ENCODE data around the gene LRRC61.
"Not testable (repeated sequence)": the region's sequence is repeated elsewhere in the genome, so short reads cannot be mapped to it uniquely, and the experiment has no call there.

LRRC61 gene, protein sequence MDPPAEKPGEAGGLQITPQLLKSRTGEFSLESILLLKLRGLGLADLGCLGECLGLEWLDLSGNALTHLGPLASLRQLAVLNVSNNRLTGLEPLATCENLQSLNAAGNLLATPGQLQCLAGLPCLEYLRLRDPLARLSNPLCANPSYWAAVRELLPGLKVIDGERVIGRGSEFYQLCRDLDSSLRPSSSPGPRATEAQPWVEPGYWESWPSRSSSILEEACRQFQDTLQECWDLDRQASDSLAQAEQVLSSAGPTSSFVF

DNA sequence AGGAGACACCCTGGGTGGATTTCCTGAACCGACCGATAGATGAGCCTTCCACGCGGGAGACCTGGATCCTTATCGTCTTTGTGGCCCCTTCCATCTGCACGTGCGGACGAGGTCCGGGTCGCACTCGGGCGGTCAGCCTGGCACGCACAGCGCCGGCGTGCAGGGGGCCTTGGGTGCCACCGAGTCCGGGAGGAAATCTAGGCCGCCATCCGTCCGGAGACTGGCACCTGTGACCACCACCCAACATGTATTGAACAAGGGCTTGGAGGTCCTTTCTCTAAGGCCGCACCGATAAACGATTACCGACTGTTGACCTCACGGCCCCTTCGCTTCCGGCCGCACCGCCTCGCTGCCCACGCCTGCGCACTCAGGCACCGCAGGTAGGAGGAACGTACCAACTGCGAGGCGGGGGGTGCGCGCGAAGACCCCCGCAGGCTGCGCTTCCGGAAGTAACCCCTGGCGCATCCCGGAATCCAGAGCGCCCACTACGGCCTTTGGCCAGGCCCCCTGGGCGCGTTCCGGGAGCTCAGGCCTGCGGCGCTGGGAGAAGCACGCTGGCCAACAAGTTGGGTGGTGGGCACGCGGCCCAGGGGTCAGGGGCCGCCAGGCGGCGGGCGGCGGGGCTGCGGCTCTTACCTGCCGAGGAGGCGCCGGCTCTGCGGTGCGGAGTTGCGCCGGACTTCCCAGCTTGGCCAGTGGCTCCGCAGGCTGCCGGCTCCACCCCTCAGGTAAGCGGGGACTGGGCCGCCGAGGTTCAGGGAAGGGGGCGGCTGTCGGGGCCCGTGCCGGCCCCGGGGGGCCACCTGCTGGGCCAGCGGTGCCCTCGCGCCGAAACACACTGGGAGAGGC is at the start of gene LRRC61, which contains the start of gene ACTR3C:
Gene LRRC61, plus strand, starts transcription at position 523 of the 849 bp plus-strand sequence. CDS start 13,507 bp downstream, outside the sequence.
Gene ACTR3C, minus strand, starts transcription at position 713 of the 849 bp plus-strand sequence. CDS start 28,249 bp downstream, outside the sequence.
- peak; percentile 62 for DNase-seq

DNA sequence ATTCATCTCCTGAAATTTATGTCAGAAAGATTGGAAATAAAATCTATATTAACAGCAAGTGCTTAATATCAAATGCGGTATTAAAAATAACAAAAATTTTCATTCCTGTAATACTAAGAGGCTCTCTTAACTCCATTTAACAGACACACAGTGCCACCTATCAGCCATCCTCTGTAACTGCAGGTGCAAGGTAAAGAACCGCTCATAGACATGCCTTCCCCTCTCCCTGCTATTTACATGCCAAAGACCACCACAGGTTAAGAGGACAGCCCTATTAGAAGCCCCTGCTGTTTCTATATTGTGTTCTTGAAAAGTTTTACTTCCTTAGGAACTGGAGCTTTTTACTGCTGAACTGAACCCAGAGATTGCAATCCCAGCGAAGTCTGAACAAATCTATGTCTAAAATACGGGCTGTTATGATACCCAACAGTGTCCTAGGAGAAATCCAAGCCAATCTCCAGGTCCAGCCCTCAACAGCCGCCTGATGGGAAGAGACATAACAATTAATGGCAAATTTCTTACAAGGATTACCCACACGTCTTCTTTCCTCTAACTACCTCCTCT is 46.9 kb upstream of the LRRC61 start:
- DNase-seq = not testable (repeated sequence)

DNA sequence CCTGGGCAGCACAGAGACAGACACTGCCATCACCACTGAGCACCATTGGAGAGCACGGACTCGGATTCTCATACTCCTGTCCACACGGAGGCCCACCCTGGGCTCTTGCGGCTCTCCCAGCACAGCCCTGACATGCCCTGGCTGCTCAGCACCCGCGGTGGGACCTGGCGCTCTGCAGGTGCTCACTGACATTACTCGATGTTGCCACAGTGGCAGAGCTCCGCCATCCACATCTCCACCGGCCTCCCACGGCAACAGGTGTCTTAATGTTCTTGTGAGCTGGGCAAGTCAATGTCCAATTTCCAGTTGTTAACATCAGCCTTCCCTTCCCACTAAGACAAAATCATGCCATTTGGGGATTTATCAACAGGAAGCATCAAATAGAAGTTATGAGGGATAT is 44.8 kb upstream of the LRRC61 start:
- DNase-seq = not testable (repeated sequence)

DNA sequence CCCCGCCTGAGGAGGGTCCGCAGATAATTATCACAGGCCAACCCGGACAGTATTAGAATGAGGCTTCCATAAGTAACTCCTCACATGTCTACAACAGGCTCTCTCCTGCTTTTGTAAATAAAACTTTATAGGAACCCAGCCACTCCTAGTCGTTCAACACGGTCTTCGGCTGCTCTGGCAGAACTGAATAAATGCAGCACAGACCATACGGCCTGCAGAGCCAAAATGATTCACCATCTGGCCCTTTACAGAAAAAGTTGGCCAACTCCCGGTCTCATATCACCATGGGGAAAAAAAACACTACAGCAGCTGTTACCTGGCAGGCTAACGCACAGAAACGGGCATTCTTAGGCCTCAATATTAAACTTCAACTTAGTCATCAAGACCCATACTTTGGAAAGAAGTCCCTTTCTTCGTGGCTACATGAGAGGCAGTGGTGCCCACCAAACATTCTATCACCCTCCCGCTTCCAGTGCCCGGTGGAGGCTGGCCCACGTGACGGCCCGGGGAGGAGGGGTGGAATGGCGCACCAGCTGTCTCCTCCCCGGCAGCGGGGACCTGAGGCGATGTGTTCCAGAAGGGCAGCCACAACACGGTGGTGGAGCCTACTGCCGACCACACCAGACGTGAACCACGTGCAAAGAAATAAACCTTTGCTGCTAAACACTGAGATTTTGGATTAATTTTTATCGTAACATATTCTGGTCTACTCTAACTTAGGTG is 41.3 kb upstream of the LRRC61 start:
- DNase-seq = not testable (repeated sequence)

DNA sequence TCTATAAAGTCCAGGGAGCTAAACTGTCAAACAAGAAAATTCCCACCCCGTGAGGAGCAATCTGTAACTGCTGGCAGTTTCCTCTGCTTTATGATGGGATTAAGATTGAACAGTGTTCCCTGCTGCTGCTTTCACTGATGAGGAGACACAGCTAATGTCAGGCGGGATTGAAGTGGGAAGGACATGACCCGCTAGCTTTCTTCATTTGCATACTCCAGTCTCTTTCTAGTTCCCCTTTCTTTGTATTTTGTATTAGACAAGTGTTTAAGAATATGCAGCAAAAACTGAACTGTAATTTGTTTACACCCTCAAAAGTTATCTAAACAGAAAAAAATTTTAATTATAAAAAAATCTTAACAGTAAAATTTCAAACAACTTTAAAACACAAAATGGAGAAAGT is 40.0 kb upstream of the LRRC61 start:
- not testable (repeated sequence) for DNase-seq

DNA sequence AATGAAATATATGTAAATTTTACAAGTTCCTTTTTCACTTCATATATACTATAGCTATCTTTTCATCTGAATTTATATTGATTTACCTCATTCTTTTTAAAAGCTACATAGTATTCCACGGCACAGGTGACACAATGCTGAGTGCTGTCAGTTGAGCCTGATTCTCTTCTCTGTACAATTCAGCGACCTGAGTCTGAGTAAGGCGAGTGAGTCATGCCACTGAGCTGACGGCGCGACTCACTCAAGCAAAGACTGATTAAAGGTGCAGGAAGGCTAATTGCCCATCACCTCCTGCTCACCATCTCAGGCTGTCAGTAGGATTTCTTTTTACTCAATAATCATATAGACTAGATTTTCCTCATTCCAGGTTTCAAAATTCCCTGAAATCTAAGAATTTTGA is 39.5 kb upstream of the LRRC61 start:
- DNase-seq = not testable (repeated sequence)

DNA sequence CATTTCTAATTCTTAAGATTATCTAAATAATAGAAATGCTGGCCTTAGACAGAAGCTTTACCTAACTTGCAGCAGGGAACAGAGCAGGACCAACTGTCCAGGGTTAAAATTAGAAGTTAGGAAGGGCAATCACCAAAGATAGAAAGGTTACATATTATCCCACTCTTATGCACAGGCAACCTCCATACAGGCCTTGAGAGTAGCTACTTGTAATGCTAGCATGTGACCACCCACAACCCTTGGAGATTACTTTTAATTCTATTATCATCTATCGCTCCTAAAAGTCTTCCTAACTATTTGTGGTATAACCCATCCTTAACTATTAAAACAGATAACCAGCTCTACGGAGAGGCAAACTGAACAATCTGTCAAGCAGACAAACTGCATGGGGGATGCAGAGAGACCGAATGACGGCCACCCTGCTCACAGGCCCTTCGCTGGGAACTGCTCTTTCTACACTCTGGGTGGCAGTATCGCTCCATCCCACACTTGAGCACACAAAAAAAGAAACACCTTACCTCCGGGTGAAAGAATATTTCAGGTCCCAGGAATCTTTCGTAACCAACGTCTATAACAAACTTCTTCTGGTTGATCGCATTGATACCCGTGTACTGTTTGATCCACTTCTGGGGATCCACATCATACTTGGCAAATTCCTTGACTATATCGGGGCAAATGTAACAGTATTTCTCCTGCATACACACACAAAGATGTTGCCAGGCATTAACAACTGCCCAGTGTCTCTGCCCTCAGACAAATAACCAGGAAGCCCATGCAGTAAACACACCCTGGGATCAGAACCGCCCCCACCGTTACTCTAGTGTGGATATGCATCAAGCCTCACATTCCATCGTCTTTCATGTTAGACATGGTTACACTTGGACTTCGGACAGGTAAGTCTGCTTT is 37.1 kb upstream of the LRRC61 start:
- DNase-seq = not testable (repeated sequence)

DNA sequence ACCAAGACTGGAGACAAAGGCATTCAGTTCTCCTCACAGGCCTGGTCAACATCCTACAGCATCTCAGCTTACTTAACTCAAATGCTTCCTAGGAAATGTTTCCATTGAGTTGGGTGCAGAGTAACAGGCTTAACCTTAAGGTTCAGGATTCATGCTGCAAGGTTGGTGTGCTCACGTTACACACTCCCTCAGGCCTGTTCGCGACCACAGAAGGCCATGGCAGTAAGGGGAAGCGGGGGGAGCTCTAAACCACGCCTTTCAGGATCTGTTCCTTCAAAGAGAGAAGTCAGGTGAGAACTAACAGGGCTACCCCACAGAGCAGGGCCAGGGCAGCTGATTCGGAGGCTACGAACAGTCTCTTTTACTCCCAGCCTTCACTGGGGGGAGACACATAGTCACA is 35.3 kb upstream of the LRRC61 start:
- not testable (repeated sequence) for DNase-seq

DNA sequence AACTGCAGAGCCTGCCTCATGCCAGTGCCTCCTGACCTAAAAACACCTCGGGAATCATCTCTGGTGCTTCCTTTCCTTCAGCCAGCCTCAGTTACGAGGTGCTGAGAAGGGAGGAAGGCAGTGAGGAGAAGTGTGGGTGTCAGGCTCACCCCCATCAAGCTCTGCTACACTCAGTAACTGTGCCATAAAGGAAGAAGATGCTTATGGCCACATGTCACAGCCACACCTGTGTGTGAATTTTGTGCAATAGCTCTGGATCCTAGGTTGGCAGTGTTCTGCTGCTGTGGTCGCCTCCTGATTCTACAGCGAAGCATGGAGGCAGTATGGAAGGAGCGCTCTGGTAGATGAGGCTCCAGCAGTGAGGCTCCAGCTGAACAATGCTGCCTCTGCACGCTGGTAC is 34.3 kb upstream of the LRRC61 start:
- DNase-seq = not testable (repeated sequence)

DNA sequence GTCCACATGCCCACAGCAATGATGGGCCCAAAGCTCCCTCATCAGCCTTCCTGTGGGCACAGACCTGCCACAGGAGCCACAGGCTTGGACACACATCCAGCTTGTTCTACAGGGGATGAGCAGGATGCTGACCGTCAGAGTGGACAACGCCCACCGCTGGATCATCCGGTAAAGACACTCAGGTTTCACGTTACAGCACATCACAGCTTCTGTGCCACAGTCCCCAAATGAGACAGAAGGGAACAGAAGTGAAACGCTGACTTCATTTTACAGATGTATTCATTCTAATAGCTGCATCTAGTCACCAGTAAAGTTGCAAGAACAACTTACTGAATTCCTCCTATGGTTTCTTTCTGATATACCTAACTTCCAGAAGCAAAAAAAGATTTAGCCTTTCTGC is 32.8 kb upstream of the LRRC61 start:
- not testable (repeated sequence) for DNase-seq

DNA sequence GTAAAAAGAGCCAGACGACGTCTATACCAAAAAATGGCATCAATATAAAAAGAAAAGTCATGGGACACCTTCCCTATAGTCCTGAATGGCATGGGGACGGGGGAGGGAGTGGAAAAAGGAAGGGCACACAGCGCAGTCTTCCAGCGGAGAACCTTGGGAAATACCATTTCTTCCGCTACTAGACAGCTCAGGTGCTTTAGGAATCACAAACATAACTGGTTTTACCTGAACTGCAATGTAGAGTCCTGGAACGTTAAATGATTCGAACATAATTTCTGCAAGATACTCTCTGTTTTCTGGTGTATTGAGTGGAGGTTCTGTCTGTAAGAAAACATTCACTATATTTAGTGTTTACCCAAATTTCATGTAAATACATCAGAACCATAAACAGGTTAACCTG is 28.1 kb upstream of the LRRC61 start:
- DNase-seq = not testable (repeated sequence)

DNA sequence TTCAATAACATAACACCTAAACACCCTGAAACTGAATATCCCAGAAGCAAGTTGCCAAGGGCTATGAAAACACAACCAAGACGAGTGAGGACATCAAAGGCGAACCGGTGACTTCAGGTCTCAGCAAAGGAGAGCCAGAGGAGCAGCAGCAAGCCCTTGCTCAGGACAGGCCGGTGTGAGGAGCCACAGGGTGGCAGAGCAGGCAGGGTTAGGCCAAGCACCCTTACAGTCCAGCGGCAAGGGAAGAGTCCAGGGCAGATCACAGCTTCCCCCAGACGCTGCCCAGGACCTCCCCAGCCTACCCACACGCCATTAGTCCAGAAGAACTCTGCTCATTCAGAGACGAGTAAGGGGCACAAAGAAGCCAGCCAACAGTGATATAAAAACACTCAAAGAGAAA is 27.5 kb upstream of the LRRC61 start:
- DNase-seq = not testable (repeated sequence)

DNA sequence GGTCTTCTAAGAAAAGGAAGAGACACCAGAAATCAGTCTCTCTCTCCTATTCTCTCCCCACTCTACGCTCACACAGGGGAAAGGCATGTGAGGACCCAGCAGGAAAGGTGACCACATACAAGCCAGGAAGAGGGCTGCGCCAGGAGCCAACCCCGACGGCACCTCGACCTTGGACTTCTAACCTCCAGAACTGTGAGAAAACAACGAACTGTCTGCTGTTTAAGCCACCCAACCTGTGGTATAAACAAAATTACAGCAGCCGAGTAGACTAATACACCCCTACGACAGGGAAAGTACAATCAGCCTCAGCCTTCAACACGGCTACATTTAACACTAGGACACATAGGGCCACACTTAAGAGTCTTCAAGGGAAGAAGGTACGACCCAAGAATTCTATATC is 26.4 kb upstream of the LRRC61 start:
- DNase-seq = not testable (repeated sequence)

DNA sequence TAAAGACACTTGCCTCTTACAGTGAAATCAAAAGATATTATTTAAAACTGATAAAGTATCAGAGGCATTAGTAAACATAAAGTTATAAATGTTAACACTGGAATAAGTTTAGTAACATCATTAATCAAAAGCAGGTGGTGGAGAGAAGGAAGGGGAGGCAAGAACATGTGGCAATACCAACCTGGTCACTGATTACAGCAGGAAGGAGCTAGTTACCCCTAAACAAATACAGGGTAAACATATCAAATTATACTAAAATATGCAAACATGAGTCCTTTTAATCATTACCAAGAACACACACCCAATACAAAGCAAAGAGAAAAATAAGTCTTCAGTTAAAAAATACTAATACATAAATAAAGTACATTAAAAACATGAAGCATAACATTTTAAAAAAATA is 25.2 kb upstream of the LRRC61 start:
- DNase-seq = not testable (repeated sequence)

DNA sequence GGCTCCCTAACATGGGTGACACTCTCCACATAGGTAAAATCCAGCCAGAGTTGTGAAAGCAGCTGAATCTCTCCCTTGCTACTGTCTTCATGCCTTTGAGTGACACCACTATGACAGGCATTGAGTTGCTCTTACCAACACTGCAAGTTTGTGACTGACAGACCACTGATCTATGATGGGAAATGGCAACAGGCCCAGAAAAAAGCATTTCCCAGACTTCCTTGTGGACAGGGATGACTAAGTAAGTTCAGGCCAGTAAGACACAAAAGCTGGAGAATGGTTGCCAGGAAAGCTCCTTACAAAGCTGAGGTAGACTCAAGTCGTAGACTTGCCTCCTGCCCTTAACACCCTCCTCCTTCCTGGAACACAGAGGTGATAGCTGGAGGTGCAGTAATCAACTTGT is 20.2 kb upstream of the LRRC61 start:
- not testable (repeated sequence) for DNase-seq

DNA sequence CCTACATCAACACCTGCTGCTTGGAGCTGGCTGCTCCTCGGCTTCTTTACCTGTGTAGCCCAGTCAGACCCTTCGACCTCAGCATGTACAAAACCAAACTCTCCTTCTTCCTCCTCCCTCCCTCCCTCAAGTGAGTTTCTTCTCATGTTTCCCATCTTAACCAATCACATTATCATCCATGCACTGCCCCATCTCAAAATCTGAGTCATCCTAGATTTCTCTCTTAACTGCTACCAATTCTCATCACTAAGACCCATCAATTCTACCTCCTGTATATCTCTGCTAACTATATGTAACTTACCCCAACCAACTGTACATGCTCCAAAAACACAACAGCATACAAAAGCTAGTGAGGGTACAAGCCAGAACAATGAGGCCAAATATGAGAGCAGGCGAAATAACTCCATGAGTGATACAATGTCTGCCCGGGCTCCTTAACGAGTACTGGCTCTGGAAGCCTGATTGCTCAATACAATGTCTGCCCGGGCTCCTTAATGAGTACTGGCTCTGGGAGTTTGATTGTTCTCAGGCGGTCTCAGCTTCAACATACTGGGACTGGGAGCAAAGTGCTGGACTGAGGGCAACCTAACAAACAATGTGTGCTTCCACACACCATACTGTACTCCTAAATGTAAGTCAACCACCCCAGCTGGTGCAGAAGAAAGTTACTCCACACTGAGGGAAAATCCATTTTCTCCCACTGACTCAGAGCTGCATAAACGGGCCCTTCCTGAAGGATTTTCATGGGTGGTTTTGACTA is 18.5 kb upstream of the LRRC61 start:
- DNase-seq = not testable (repeated sequence)

DNA sequence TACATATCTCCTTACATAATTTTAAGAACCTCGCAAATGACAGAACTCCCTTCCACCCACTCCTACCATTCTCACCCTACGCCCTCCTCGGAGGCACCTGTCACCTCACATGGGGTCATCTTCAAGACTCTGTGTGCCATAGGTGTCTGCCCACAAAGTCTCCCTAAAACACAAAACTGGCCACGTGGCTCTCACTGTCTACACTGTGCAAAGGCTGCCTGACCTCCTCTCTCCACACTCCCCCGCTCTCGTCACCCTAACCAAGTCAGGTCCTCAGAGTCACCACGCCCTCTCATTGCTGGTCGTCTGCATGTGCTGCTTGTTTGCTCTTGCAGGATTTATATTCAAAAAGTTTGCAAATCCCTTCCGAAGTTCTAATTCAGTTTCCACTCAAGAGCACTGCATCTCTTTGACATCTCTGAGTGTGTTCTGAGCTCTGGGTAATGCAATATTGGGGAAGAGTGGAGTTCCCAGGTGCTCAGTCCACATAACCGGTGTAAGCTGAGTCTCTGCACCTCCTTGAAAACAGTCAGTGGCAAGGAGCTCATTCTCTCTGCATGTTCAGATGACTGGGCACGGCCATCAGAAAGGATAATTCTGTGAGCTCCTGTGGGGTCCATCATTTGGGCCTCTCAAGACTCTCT is 17.8 kb upstream of the LRRC61 start:
- DNase-seq = not testable (repeated sequence)

DNA sequence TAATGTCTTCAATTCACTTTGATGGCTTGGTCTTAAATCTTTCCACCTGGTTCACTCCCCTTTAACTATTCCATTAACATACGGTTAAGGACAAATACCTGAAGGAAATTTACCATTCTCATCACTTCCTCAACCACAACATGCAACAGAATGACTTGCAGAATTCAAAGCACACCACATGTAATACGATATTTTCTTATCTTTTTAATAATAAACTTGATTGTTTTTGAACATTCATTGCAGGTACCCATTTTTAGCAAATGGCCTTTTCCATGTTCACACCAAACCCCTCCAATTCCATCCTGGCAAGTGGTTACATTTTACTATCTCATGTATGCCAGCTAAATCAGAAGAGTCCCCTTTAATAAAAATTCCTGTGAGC is 17.3 kb upstream of the LRRC61 start:
- not testable (repeated sequence) for DNase-seq

DNA sequence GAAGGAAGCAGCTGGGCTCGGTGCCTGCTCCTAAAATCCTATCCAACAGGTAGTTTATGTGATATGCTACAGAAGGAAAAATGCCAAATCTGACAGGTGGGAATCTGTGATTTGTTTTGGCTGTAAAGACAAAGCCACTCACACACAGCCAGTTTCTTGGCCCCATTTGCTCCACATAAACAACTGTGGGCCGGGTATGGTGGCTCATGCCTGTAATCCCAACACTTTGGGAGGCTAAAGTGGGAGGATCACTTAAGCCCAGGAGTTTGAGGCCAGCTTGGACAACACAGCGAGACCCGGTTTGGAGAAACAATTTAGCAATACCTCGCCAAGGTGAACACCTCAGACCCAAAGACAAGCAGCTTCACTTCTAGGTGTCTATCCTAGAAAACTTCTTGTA is 16.8 kb upstream of the LRRC61 start:
- not testable (repeated sequence) for DNase-seq

DNA sequence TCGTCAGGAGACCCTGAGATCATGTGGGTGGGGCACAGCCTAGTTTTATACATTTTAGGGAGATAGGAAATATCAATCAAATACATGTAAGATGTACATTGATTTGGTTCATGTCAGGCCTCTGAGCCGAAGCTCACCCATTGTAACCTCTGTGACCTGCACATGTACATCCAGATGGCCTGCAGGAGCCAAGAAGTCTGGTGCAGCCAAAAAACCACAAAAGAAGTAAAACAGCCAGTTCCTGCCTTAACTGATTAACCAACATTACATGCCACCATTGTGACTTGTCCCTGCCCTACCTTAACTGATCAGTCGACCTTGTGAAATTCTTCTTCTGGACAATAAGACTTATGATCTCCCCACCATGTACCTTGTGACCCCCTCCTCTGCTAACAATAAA is 16.0 kb upstream of the LRRC61 start:
- no peak for DNase-seq

Measured in right forelimb (tissue), 1 donor.